Tibial nerve (tissue), 3 donors: ENCODE measurements around the gene CDC23.

Experiments
- CTCF ChIP-seq, 5 experiments: fragments of 200-600 bp in 3 of 5; fragments of 450-650 bp in 2 of 5; sonication (generic) in 3 of 5; IDR thresholded peaks; one replicate each; pipeline ENCODE4 v1.5.1; 2016 to 2019; ENCODE audit warnings: antibody characterized with exemption in 5 of 5, mild to moderate bottlenecking in 3 of 5, moderate library complexity in 2 of 5
- POLR2A ChIP-seq, 2 donors: fragments of 450-650 bp; IDR thresholded peaks; one replicate each; pipeline ENCODE4 v1.6.1; 2017; ENCODE audit warnings: antibody characterized with exemption in 2 of 2, mild to moderate bottlenecking in 2 of 2, moderate library complexity in 2 of 2

GRCh38 chr5:138243794-138244193 lies 30.7 kb upstream of the CDC23 start:
- no peak for TF ChIP-seq CTCF (IDR thresholded peaks at IDR 0.05)
- TF ChIP-seq POLR2A (IDR thresholded peaks at IDR 0.05): no peak
